WERI-Rb-1 (cell line): ENCODE results near the gene LYL1.

ENCODE experiments used
- DNase-seq: peaks from one replicate; pipeline ENCODE4 v3.0.0-alpha.2; 2020
- H3K27ac ChIP-seq: fragments of 250-450 bp; sonication (Bioruptor Pico); 2 replicates; pipeline ENCODE4 v1.5.1; 2020; ENCODE audit warnings: mild to moderate bottlenecking, moderate library complexity
- H3K27me3 ChIP-seq: fragments of 250-450 bp; sonication (Bioruptor Pico); 2 replicates; pipeline ENCODE4 v1.5.1; 2021; ENCODE audit warnings: mild to moderate bottlenecking, low read depth, moderate library complexity; ENCODE audit not compliant: insufficient read depth, severe bottlenecking
- H3K36me3 ChIP-seq: fragments of 250-450 bp; sonication (Bioruptor Pico); 2 replicates; pipeline ENCODE4 v1.5.1; 2020; ENCODE audit warnings: mild to moderate bottlenecking, moderate library complexity
- H3K4me3 ChIP-seq: 2 replicates; pipeline ENCODE4 v1.5.1; 2011; ENCODE audit warnings: low read depth, mild to moderate bottlenecking, control low read depth, low read length
- H3K9me3 ChIP-seq: fragments of 250-450 bp; sonication (Bioruptor Pico); 2 replicates; pipeline ENCODE4 v1.5.1; 2021; ENCODE audit warnings: mild to moderate bottlenecking, moderate library complexity; ENCODE audit not compliant: severe bottlenecking
- CTCF ChIP-seq: IDR thresholded peaks from 2 replicates; pipeline ENCODE4 v1.5.1; 2011; ENCODE audit warnings: low read depth, mild to moderate bottlenecking, control low read depth, inconsistent platforms, low read length

Gene LYL1

GRCh38 chr19:13092606-13093235 lies 9.9 kb downstream of the LYL1 start:
- no peaks in the 10 kb centered on the region for H3K9me3 ChIP-seq
- H3K4me3 ChIP-seq, result no peak overlapping the region
- no peak for TF ChIP-seq CTCF
- no peak overlapping the region for H3K27ac ChIP-seq
- no peaks in the 10 kb centered on the region for H3K27me3 ChIP-seq
- H3K36me3 ChIP-seq, result no peaks in the 10 kb centered on the region
- DNase-seq, result no peak

- Histone ChIP-seq H3K27ac (no peak overlapping the region), H3K9me3 (no peaks in the 10 kb centered on the region), H3K4me3 (no peak overlapping the region), H3K27me3 (no peaks in the 10 kb centered on the region), H3K36me3 (no peaks in the 10 kb centered on the region)
- no peak for DNase-seq
- TF ChIP-seq CTCF, result no peak
These were observed 10.5 kb downstream of the LYL1 start for GRCh38 chr19:13092158-13092543.

GRCh38 chr19:13091400-13092157 lies 11.1 kb downstream of the LYL1 start:
- Histone ChIP-seq H3K9me3 (no peaks in the 10 kb centered on the region), H3K4me3 (no peak overlapping the region), H3K27ac (no peak overlapping the region), H3K36me3 (no peaks in the 10 kb centered on the region), H3K27me3 (no peaks in the 10 kb centered on the region)
- DNase-seq, result no peak
- no peak for TF ChIP-seq CTCF

GRCh38 chr19:13090511-13091231 lies 12.0 kb downstream of the LYL1 start:
- Histone ChIP-seq H3K4me3 (no peak overlapping the region), H3K27me3 (no peaks in the 10 kb centered on the region), H3K36me3 (no peaks in the 10 kb centered on the region), H3K9me3 (no peaks in the 10 kb centered on the region), H3K27ac (0 out of 2 replicates have a peak overlapping the region, but pooled peaks have one; percentile 7)
- no peak for TF ChIP-seq CTCF
- peak; percentile 45 for DNase-seq

GRCh38 chr19:13089857-13090507 lies 12.7 kb downstream of the LYL1 start:
- Histone ChIP-seq H3K27me3 (no peaks in the 10 kb centered on the region), H3K4me3 (no peak overlapping the region), H3K27ac (no peak overlapping the region), H3K9me3 (no peaks in the 10 kb centered on the region), H3K36me3 (no peaks in the 10 kb centered on the region)
- DNase-seq, result no peak
- TF ChIP-seq CTCF, result no peak
